GM19023 (cell line): ENCODE results near the gene CLASP1.
"Not testable (repeated sequence)": the region's sequence is repeated elsewhere in the genome, so short reads cannot be mapped to it uniquely, and the experiment has no call there.

ENCODE experiments used
- ATAC-seq: cut with Tn5 transposase; IDR thresholded peaks from one replicate; pipeline ENCODE4 v1.9.1; 2021; ENCODE audit warnings: mild to moderate bottlenecking, moderate library complexity; ENCODE audit not compliant: unreplicated experiment

Gene CLASP1

DNA sequence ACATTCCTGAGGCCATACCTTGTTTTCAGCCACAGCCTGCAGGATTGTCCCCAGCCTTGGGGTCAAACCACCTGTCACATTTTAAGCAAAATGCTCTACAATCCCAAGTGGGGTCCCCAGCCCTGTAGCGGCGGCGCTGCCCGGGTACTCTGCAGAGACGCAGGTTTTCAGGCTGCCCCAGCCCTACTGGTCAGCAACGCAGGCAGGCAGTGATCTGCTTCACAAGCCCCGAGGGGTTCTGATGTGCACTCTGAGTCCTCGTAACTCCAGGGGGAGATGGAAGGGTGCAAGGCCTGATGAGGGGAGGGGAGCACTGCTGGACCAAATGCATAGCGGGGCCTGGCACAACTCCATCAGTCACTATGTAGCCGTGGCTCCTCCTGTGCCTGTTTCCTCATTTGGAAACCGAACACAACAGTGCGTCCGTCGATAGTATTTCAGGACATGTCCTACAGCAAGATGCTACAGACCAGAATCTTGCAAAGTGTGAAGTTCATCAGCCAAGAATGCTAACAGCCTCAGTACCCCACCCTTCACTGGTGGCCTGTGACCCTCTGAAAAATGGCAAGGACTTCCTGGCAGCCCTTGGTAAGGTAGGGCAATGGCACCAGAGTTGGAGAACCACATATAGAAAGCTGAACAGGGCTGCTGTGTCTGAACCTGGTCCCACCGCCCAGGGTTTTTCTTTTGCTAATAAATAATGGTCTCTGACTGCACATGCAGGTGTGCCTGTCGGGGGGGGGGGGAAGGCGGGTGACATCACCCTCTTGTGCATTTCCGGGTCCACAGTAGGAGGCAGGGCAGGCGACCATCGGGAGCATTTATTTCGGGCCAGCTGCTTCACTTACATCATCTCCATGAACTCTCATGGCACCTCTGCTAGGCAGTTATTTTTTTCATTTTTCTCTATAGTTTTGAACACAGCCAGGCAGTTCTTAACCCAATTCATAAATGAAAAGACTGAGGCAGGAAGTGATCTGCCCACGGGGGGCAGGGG, 313.7 kb downstream of the CLASP1 start:
- ATAC-seq = no peak

DNA sequence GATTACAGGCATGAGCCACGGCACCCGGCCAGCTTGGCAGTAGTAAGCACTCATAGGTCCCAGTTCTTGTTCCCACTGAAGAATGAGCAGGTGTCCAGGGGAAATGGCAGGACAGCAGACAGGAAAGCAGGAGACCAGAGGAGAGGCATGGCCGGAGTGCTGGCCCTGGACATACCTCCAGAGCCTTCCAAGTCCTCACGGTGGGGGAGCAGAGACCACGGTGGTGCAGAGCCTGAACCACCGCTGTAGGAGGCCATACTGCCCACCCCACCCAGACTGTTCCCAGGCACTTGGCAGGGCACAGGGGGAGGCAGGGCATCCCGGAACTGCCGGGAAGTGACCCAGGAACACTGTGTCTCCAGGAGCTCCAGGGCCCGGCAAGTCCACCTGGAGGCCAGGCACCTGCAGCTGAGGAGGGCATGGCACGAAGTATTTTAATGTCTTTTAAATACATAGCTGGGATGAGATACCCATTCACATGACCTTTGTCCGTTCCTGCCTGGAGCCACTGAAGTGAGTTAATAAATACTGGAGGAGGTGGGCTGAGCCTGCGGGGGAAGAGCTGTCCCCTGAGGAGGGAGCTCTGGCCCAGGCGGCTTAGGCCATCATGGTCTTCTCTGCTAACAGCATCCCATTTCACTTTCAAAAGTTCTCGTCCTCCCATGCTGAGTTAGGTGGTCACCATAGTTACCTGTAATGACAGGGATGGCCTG, 314.5 kb downstream of the CLASP1 start:
- no peak for ATAC-seq

GRCh38 chr2:121333834-121334558, 315.3 kb downstream of the CLASP1 start:
- ATAC-seq = peak; percentile 91

DNA sequence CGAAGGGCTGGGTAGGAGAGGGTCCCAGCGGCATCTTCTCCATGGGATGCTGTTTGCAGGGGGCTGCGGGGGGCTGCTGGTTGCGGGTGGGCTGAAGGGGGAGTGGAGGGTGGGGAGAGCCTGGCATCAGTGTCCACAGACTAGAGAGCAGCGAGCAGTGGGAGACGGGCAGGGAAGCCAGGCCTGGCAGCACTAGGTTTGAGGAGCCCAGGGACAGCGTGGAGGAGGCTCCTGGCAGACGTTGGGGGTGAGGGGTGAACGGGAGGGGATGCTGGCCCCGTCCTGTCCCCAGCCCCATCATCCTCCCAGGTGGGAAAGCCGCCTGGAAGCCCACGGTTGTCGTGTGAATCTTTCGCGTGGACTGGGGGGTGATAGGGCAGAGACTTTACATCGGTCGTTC, 316.0 kb downstream of the CLASP1 start:
- ATAC-seq = no peak

- ATAC-seq = not testable (repeated sequence)
These were observed 317.9 kb downstream of the CLASP1 start for GRCh38 chr2:121331324-121331723.

DNA sequence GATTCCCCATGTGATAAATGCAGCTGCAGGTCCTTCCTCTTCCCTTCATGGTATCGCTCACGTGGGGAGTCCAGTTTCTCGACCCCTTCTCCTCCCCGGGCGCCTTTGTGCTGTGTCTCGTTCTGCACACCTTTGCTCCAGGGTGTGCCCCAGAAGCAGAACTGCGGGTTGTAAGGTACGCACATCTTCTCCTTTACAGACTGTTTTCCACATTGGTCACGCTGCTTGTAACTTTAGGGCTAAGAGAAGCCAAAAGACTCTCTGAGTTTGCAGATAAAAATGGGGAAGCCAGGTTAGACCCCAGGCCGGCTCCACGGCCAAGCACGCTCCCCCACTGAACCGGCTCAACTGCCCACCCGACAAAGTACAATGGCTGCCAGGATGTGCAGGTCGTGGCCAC, 318.3 kb downstream of the CLASP1 start:
- ATAC-seq = no peak

DNA sequence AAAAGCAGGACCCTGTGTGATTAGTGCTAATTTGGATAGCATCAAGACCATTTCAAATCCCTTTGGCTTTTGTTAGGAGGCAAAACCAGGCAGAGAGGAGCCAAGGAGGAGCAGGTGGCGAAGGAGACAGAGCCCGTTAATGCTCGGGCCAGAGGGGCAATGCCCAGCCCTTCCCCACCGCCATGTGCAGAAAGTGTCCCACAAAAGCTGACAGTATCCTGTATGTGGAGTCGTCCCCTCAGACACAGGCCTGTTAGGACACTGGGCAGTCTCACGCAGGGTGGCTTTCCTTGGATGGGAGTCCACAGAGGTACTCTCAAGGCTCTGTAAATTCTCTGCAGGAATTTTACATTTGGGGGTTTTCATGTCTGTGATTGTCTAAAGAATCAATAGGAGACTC, 319.5 kb downstream of the CLASP1 start:
- ATAC-seq = no peak

- no peak for ATAC-seq
These were observed 322.6 kb downstream of the CLASP1 start for GRCh38 chr2:121326628-121327027.

GRCh38 chr2:121324601-121325000, 324.7 kb downstream of the CLASP1 start:
- ATAC-seq = no peak

- no peak for ATAC-seq
These were observed 327.8 kb downstream of the CLASP1 start for GRCh38 chr2:121321476-121321875.

- ATAC-seq = no peak
These were observed 329.3 kb downstream of the CLASP1 start for GRCh38 chr2:121319941-121320340.

- ATAC-seq = no peak
These were observed 332.3 kb downstream of the CLASP1 start for GRCh38 chr2:121316986-121317385.

DNA sequence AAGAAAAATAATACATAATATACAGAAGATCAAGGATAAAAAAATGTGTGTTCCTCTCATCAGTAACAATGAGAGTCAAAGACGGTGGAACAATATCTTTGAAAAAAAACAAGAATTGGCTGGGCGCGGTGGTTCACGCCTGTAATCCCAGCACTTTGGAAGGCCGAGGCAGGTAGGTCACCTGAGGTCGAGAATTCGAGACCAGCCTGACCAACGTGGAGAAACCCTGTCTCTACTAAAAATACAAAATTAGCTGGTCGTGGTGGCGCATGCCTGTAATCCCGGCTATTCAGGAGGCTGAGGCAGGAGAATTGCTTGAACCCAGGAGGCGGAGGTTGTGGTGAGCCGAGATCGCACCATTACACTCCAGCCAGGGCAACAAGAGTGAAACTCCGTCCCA, 335.6 kb downstream of the CLASP1 start:
- ATAC-seq = not testable (repeated sequence)

DNA sequence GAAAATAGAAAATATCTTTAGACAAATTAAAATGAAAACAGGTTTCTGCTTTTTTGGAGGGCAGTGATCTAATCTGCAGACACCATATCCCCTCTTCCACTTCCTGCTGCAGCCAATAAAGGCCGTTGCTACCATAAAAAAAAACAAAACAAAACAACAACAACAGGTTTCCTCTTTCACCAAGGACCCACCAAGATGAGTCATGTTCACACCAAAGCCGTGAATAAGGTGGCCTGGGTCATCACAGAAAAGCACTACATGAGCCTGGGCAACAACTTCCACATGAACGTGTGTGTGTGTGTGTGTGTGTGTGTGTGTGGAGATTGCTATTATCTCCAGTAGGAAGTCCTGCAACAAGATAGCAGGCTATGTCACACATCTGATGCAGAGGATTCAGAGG, 339.5 kb downstream of the CLASP1 start:
- ATAC-seq = peak; percentile 85

GRCh38 chr2:121309323-121309722, 339.9 kb downstream of the CLASP1 start:
- no peak for ATAC-seq

- ATAC-seq = no peak
These were observed 342.2 kb downstream of the CLASP1 start for GRCh38 chr2:121307048-121307447.

DNA sequence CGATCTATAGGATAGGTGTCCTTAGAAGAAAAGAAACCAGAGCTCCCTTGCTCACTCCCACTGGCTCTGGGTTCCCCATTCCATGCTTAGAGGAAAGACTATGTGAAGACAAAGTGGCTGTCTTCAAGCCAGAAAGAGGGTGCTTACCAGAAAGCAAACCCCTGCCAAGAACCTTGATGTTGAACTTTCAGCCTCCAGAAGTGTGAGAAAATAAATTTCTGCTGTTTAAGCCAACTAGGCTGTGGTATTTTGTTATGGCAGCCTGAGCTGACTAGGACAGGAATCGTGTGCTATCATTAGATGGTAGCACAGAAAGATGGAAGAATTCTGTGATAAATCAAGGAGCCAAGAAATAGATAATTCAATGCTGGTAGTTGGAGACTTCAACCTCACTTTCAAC, 344.3 kb downstream of the CLASP1 start:
- ATAC-seq = no peak

DNA sequence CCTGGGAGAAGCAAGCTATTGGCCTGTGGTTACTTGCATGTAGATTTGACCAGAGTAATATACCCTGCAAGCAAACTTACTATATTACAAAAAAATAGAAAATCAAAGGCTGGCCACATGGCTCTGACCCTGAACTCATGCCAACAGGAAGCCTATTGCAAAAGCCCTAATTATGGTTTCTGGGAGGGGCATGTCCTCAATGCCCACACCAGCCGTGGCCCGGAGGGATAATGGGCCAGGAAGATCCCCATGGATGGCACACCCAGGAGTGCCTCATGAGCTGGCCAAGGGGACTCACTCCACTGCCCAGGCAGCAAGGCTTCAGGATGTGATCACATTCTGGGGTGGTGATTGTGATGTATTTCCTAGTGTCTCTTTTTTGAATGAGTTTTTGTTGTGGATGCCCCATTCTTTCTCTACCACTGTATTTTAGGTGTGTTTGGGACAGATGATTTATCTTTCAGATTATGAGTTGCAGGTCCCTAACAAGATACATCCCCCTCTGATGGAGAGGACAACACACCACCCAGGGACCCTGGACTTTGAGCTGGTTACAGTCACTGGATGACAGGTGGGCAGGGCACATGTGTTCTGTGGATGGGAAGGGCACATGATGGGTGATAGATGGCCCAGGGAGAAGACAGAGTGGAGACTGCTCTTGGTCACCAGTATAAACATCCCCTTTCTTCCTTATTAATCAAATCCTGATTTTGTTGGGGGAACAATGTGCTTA, 345.6 kb downstream of the CLASP1 start:
- no peak for ATAC-seq

- not testable (repeated sequence) for ATAC-seq
These were observed 348.1 kb downstream of the CLASP1 start for GRCh38 chr2:121301190-121301589.

DNA sequence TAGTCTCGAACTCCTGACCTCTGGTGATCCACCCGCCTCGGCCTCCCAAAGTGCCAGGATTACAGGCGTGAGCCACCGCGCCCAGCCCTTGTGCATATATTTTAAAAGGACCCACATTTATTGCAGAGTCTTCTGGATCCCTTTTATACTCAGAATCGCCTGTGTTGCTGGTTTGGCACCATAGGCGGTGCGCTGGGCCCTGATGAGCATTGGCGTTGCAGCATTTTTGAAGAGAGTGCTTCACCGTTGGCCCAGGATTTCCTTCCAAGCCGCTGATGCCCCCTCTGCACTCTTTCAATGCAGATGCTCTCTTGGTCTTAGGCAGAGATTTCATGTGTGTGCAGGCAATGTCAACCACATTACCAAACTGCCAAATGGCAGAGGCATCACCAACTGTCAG, 350.8 kb downstream of the CLASP1 start:
- no peak for ATAC-seq

GRCh38 chr2:121297866-121298265, 351.4 kb downstream of the CLASP1 start:
- ATAC-seq = not testable (repeated sequence)
